Stimulated activated naive CD4-positive, alpha-beta T cell (primary cell): ENCODE data around the gene KDM4B.

Source experiments
- DNase-seq, 6 experiments: peaks; one replicate each; lab custom pipeline; 2025; lab: John Stamatoyannopoulos, UW

The KDM4B gene

GRCh38 chr19:5122671-5123409 is 153.9 kb downstream of the KDM4B start:
- DNase-seq: no peak

GRCh38 chr19:5123646-5124045 is 154.7 kb downstream of the KDM4B start:
- no peak for DNase-seq

DNA sequence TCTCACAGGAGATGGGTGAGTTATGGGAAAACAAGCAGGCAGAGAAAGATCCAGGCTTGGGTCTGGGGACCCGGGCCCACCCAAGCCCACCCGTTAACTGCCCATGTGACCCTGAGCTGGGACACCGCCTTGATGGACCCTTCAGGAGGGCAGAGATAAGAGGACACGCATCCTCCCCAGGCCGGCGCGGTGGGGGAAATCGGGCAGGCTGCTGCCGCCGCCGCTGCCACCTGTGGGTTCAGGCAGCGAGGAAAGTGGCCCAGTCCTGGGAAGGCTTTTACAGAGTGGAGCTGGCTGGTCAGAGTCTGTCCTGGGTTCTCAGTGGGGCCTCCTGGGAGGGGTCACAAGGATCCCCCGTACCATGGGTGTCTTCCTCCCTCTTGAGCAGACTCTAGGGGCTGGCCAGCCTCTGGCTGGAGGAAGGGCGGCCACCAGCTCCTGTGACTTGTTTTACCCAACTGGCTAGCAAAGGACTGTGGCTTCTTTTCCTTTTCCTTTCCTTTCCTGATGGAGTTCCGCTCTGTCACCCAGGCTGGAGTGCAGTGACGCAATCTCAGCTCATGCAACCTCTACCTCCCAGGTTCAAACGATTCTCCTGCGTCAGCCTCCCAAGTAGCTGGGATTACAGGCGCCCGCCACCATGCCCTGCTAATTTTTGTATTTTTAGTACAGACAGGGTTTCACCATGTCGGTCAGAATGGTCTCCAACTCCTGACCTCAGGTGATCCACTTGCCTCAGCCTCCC is 155.4 kb downstream of the KDM4B start:
- DNase-seq: no peak

DNA sequence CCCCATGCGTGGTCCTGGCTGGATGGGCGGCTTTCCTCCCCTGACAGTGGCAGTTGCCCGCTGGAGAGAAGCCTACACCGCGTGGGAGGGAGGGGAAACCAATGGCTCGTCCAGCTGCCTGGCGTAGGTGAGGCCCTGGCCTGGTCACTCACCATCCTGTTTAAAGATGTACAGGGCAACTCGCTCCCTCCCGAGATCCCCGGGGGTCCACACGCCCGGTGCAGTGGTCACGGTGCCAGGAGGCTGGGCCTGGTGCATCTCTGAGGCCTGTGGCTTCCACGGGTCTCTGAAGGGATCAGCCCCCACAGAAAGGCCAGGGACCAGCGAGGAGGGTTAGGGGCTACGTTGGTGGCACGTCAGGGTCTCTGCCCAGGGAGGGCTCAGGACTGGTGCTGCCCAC is 156.5 kb downstream of the KDM4B start:
- DNase-seq: no peak

DNA sequence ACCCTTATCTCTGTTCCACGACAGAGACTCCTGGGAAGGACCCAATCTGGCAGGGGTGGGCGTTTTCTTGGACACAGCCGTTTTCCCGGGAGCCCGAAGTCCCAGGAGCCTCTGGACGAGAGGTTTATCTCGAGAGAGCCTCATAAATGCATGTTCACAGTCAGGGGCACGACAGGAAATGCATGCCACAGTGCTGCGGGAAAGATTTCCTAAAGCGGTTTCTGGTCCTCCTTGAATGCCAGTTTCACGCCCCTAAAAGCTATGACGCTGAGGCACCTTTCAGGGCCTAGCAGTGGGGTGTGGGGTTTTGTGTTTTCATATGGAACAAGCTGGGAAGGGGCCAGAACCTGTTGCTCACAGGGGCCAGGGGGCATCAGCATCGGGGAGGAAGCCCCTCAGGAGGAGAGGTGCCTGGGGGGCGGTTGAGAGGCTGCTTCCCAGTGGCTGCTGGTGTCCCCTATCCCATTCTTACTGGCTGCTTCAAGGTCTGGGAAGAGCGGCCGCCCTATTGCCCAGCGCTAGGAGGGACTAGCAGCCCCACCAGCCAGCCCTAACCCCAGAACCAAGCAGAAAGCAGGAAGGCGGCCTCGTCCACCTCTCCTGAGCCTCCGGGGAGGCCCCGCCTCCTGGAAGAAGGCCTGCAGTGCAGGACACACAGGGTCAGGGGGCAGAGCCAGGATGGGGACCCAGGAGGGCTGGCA is 157.0 kb downstream of the KDM4B start:
- DNase-seq: no peak

DNA sequence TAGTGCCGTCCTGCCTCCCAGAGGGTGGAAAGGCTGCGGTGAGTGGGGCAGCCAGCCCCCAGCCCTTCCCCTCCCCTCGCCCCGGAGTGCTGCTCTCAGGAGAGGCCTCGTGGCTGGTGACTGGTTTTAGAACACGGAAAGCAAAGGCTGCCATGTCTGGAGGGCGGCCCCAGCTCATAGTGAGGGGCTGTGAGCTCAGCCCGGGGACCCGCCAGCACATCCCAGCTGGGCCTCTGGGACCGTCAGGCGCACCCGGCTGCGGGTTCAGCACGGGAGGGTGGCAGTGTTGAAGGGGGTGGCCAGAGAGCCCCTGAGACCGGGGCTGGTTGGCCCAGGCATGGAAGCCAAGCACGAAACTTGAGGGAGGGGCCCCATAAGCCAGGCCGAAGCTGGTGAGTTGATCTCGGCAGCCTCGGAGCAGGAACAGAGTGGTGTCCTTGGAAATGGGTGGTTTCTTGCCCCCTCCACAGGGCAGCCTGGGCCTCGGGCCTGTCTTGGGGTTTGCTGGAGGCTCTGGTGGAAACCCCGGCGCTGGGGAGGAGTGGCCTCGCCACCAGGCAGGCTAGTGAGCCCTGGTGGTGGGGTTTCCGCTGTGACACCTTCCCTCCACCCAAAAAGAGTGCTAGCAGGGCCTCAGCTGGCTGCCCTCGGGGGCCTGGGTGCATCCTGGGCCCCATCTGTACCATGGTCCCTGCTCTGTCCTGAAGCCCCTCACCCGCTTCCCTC is 157.7 kb downstream of the KDM4B start:
- no peak for DNase-seq

GRCh38 chr19:5127717-5128116 is 158.8 kb downstream of the KDM4B start:
- no peak for DNase-seq

- no peak for DNase-seq
These were observed 159.5 kb downstream of the KDM4B start for GRCh38 chr19:5128251-5128935.

- DNase-seq: no peak
These were observed 160.1 kb downstream of the KDM4B start for GRCh38 chr19:5128936-5129389.

DNA sequence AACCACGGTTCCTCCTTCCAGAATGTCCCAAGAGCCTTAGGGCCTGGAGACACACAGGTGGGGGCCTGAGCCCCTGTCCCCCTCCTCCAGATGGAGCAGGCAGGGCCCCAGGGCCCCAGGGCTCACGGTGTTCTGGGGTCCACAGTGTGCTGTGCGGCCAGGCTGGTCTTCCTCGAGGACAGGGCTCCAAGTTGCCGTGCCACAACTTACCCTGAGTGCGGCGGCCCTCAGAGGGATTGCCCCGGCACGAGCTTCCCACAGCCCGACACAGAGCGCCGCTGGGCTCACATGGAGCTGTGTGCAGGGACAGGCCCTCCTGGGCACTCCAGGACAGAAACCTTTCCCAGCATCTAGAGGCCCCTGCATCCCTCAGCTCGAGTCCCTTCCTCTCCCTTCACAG is 160.8 kb downstream of the KDM4B start:
- DNase-seq: no peak

- DNase-seq: peak; percentile 50 to 79 (median 76)
These were observed 161.6 kb downstream of the KDM4B start for GRCh38 chr19:5130371-5131030.

DNA sequence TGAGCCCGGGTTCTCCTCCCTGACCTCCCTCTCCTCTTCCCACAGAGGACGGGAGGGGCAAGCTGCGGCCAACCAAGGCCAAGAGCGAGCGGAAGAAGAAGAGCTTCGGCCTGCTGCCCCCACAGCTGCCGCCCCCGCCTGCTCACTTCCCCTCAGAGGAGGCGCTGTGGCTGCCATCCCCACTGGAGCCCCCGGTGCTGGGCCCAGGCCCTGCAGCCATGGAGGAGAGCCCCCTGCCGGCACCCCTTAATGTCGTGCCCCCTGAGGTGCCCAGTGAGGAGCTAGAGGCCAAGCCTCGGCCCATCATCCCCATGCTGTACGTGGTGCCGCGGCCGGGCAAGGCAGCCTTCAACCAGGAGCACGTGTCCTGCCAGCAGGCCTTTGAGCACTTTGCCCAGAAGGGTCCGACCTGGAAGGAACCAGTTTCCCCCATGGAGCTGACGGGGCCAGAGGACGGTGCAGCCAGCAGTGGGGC is 162.2 kb downstream of the KDM4B start:
- DNase-seq: no peak

GRCh38 chr19:5131506-5132205 is 162.7 kb downstream of the KDM4B start:
- peak in 3 of 6 experiments; percentile 17 to 39 (median 36) for DNase-seq

GRCh38 chr19:5132206-5132560 is 163.3 kb downstream of the KDM4B start:
- DNase-seq: no peak

DNA sequence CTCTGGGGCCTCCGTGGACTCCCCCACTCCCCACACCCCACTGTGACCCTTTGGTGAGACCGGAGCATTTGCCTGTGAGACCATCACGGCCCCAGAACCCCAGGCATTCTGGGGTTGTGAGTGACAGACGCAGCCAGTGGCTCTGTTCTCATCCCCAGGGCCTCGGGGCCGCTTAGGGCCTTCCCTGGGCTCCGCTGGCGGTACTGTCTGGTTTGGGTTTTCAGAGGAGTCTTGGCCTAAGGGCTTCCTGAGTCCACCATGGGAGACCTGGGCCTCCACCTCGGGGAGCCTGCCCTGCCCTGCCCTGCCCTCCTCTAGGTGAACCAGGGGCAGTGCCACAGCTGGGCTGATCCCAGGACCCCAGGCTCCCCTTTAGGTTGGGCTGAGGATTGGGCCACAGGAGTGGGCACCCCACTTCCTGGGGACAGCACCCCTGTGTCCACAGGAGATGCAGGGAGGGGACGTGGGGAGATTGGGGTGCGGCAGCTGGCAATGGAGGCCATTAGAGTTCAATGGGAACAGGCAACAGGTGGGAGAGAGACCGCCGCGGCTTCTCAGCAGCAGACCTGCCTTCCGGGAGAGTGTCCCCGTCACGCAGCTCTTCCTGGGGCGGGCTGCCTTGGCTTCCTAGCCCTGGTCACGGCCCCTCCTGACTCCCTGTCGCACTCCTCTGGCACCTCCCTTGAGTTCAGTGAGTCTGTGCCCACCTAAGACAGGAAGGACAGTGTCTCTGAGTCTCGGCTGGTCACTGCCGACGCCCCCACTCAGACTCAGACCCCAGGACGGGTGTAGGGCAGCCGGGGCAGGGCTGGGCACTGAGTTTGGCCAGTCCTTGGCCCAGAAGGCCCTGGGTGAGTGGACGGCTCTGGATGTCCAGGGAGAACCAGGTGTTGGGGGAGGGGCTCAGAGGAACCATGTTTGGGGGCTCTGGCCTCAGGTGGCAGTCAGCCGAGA is 164.1 kb downstream of the KDM4B start:
- DNase-seq: no peak

GRCh38 chr19:5133986-5134595 is 165.2 kb downstream of the KDM4B start:
- DNase-seq: no peak

DNA sequence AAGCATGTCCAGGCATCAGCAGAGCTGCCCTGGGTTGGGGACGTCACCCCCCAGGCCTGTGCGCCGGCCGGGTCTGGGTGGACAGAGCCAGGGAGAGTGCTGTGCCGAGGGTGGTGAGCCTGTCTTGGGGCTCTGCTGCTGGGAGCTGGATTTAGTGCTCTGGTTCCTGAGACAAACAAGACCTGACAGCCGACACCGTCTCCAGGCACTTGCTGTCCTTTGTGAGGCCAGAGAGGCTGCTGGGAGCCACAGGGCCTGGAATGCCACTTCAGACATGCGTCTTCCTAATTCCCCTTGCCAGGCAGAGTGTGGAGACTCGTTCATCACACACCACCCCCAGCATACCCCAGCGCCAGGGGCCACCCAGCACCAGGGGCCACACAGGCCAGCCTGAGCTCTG is 165.8 kb downstream of the KDM4B start:
- DNase-seq: no peak

GRCh38 chr19:5136073-5136855 is 167.4 kb downstream of the KDM4B start:
- DNase-seq: no peak
